Skin epidermis (tissue), 12 donors: ENCODE results near the gene HYI.

Source experiments
- H3K27ac ChIP-seq, 21 experiments: fragments of 200-600 bp; sonication (generic) in 11 of 21; one replicate each; pipeline ENCODE4 v1.5.0; 2020; ENCODE audit warnings: mild to moderate bottlenecking in 3 of 21, inconsistent platforms in 2 of 21, moderate library complexity in 2 of 21
- H3K4me3 ChIP-seq, 7 experiments: fragments of 200-600 bp; sonication (generic) in 2 of 7; one replicate each; pipeline ENCODE4 v1.5.0; 2020; ENCODE audit warnings: inconsistent platforms in 2 of 7, mild to moderate bottlenecking in 2 of 7, moderate library complexity in 1 of 7

The HYI gene

GRCh38 chr1:43446881-43447835 is 6.6 kb downstream of the HYI start:
- H3K4me3 ChIP-seq, result no peak overlapping the region
- H3K27ac ChIP-seq, result no peak overlapping the region

GRCh38 chr1:43446388-43446740 is 7.4 kb downstream of the HYI start:
- H3K27ac ChIP-seq, result no peak overlapping the region
- H3K4me3 ChIP-seq, result no peak overlapping the region

- no peak overlapping the region for H3K27ac ChIP-seq
- H3K4me3 ChIP-seq, result no peak overlapping the region
Observed at GRCh38 chr1:43445606-43446387, 7.9 kb downstream of the HYI start.

- no peak overlapping the region for H3K4me3 ChIP-seq
- H3K27ac ChIP-seq, result no peak overlapping the region
Observed at GRCh38 chr1:43444836-43445235, 8.9 kb downstream of the HYI start.

- Histone ChIP-seq H3K27ac (no peak overlapping the region), H3K4me3 (no peak overlapping the region)
Observed at GRCh38 chr1:43444151-43444828, 9.4 kb downstream of the HYI start.

- no peak overlapping the region for H3K27ac ChIP-seq
- no peak overlapping the region for H3K4me3 ChIP-seq
Observed at GRCh38 chr1:43443197-43443946, 10.4 kb downstream of the HYI start.

GRCh38 chr1:43442756-43443155 is 11.0 kb downstream of the HYI start:
- Histone ChIP-seq H3K4me3 (no peak overlapping the region), H3K27ac (no peak overlapping the region)

- H3K27ac ChIP-seq, result no peak overlapping the region
- H3K4me3 ChIP-seq, result no peak overlapping the region
Observed at GRCh38 chr1:43441894-43442637, 11.7 kb downstream of the HYI start.

- H3K4me3 ChIP-seq, result no peak overlapping the region
- H3K27ac ChIP-seq, result no peak overlapping the region
Observed at GRCh38 chr1:43441166-43441893, 12.4 kb downstream of the HYI start.

- Histone ChIP-seq H3K27ac (no peak overlapping the region), H3K4me3 (no peak overlapping the region)
Observed at GRCh38 chr1:43440358-43440757, 13.4 kb downstream of the HYI start.

- Histone ChIP-seq H3K27ac (no peak overlapping the region), H3K4me3 (no peak overlapping the region)
Observed at GRCh38 chr1:43439781-43440180, 13.9 kb downstream of the HYI start.

GRCh38 chr1:43438953-43439581 is 14.7 kb downstream of the HYI start:
- H3K4me3 ChIP-seq, result no peak overlapping the region

GRCh38 chr1:43438576-43438952 is 15.2 kb downstream of the HYI start:
- Histone ChIP-seq H3K4me3 (no peak overlapping the region), H3K27ac (no peak overlapping the region)

More at GRCh38 chr1:43438953-43439581, 14.7 kb downstream of the HYI start:
- no peak overlapping the region for H3K27ac ChIP-seq

GRCh38 chr1:43438006-43438405 is 15.7 kb downstream of the HYI start:
- H3K4me3 ChIP-seq, result no peak overlapping the region
- H3K27ac ChIP-seq, result peak overlapping the region in 1 of 21 experiments; percentile 9

GRCh38 chr1:43437031-43437973 is 16.4 kb downstream of the HYI start:
- H3K4me3 ChIP-seq, result no peak overlapping the region
- H3K27ac ChIP-seq, result peak overlapping the region in 2 of 21 experiments; percentile 9 to 18

GRCh38 chr1:43436371-43436770 is 17.4 kb downstream of the HYI start:
- H3K4me3 ChIP-seq, result no peak overlapping the region
- peak overlapping the region in 3 of 21 experiments; percentile 5 to 19 (median 9) for H3K27ac ChIP-seq
